DMS53 (cell line): Measurements from ENCODE around the gene PSMD9.
"Not testable (repeated sequence)": the region's sequence is repeated elsewhere in the genome, so short reads cannot be mapped to it uniquely, and the experiment has no call there.

Source experiments
- DNase-seq: peaks from one replicate; lab custom pipeline; 2025; lab: John Stamatoyannopoulos, UW

PSMD9 gene, protein sequence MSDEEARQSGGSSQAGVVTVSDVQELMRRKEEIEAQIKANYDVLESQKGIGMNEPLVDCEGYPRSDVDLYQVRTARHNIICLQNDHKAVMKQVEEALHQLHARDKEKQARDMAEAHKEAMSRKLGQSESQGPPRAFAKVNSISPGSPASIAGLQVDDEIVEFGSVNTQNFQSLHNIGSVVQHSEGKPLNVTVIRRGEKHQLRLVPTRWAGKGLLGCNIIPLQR

DNA sequence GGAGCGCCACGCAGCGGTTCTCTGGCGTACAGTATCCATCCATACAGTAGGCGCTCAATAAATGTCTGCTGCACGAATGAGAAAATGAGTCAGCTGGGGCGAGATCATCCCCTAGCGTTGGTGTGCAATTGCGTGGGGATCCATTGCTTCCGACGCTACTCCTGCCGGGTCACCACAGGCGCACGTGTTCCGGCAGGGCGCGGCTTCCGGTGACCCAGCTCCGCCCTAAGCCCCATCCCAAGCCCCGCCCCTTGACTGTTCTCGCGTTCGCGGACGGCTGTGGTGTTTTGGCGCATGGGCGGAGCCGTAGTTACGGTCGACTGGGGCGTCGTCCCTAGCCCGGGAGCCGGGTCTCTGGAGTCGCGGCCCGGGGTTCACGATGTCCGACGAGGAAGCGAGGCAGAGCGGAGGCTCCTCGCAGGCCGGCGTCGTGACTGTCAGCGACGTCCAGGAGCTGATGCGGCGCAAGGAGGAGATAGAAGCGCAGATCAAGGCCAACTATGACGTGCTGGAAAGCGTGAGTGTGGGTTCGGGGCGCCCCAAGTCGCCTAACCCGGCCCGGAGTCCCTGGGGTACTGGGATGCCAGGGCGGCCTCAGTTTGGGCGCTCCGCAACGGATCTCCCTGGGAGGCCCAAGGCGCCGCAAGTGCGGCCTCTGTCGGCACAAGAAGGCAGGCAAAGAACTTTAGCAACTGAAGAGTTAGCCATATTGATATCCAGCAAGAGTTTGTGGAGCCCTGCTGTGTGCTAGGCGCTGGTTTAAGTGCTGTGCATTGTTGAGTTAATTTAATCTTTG, at the start of gene PSMD9:
Gene PSMD9 (plus strand): TSS at position 313 of the 796 bp plus-strand sequence. CDS start 67 bp downstream, at position 380.
- peak; percentile 99 for DNase-seq

DNA sequence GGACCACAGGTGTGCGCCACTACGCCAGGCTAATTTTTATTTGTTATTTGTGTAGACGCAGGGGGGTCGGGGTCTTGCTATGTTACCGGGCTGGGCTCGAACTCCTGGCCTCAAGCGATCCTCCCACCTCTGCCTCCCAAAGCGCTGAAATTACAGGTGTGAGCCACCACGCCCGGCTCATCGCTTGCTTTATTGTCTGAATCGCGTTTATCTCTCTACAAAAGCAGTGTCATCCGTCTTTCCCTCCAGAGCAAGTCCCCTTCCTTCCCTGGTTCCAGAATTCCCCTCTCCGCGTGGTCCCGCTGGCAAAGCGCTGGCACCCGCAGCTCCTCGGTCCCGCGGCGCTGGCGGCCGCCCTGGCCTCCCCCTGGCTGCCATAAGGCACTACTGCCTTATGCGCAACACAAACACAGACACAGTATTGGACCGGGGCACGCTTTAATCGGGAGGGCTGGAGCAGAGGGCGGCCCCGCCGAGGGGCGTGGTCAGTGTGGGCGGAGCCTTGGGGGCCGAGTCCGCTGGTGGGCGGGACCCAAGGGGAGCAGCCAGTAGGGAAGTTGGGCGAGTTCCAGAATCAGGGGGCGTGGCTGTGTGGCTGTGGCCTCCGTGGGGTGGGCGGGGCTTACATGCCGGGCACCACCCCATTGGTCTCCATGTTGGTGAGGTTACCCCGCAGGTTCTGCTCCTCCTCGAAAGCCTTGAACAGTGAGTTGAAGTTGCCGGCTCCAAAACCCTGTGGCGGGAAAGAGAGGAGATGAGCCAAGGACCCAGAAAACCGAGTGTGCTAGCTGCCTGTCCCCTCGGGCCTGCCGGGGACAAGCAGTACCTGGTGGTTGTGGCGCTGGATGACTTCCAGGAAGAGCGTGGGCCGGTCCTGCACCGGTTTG, 49.2 kb upstream of the PSMD9 start:
- peak; percentile 99 for DNase-seq

DNA sequence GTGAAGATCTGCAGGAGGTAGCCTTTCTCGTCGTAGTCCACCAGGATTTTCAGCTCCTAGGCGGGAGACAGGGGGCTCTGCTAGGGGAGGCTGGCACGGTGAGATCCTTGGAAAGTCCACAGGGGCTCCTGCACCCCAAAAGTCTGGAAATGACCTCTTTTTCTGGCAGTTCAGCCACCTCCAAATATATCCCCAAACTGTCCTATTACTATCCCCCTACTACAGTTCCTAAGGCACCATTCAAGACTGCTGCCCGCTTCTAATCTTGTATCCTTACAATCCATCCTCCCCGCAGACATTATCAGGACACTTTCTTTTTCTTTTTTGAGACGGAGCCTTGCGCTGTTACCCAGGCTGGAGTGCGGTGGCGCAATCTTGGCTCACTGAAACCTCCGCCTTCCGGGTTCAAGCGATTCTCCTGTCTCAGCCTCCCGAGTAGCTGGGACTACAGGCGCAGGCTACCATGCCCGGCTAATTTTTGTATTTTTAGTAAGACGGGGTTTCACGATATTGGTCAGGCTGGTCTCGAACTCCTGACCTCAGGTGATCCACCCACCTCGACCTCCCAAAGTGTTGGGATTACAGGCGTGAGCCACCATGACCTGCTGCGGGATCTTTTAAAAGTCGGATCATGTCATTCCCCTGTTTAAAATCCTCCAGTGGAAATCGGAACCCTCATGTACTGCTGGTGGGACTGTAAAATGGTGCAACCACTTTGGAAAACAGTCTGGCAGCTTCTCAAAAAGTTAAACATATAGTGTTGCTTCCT, 48.4 kb upstream of the PSMD9 start:
- DNase-seq, result peak; percentile 53

DNA sequence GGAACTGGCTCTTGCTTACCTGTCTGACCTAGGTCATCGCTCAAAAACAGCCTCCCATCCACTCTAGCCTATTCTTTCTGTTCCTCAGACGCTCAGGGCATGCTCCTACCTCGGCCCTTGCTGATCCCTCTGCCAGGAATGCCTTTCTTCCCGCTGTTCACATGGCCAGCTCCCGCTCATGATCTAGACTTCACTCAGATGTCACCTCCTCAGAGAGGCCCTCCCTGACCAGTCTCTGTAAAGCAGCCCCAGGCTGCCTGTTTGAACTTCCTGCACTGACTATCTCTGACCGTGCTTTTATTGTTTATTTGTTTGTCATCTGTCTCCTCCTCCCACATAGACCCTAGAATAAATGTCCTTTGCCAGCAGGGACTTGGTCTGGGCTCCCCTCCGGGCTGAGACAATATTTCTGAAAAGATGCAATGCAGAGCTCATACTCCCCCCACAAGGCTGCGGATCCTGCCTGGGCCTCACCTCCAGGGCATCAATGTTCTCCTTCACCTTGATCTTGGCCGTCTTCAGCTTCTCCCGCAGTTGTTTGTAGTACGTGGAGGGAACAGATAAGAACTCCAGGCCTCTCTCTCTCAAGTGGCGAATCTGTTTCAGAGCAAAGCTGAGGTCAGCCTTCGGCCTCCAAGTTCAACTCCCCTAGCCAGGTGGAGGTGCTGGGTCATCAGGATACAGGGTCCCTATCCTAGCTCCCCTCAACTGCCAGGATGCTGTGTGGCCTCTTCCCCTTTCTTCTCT, 45.2 kb upstream of the PSMD9 start:
- DNase-seq, result no peak

DNA sequence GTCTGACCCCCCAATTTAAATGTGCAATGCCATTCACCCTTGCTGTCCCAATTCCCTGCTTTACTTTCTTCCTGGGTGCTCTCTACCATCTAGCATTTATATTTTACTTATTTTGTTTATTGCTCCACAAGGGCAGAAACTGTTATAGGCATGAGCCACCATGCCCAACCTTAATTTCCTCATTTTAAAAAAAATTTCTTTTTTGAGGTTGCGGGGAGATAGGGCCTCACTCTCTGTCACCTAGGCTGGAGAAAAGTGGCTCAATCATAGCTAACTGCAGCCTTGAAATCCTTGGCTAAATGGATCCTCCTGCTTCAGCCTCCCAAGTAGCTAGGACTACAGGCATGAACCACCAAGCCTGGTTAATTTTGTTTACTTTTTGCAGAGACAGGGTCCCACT, 42.9 kb upstream of the PSMD9 start:
- DNase-seq, result no peak

DNA sequence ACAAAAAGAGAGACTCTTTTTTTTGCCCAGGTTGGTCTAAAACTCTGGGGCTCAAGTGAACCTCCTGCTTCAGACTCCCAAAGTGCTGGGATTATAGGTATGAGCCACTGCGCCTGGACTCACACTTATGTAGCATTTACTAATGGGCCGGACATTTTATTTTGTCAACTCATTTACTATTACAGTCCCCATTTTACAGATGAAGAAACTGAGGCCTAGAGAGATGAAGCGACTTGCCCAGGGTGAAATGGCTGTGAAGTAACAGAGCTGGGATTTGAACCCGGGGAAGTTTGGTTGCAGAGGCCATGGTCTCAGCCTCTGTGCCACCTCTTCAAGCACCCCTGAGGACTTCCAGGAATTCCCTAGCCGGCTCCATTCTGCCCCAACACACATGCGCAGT, 39.4 kb upstream of the PSMD9 start:
- no peak for DNase-seq

DNA sequence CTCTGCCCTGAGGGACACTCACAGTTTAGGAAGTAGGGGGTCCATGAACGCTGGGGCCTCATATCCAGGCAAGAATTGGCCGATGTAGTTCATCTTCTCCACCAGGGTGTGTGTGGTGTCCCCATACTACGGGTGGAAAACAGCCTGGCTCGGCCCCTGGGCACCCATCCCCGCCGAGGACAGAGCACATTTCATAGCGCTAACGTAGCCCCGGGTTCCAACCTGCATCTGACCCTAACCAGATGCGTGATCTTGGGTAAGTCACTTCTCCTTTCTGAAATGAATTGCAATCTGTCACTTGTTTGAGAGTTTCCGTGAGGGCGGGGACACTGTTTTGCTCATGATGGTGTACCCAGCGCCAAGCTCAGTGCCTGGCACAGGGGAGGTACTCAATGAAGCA, 38.9 kb upstream of the PSMD9 start:
- no peak for DNase-seq

DNA sequence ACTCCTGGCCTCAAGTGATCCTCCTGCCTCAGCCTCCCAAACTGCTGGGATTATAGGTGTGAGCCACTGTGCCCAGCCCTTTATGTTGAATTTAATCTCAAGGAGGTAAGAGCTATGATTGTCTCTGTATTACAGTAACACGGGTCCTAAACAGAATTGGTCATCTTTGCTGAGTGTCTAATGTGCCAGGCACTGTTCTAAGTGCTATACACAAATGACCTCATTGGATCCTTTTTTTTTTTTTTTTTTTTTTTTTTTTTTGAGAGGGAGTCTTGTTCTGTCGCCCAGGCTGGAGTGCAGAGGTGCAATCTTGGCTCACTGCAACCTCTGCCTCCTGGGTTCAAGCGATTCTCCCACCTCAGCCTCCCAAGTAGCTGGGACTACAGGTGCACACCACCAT, 36.2 kb upstream of the PSMD9 start:
- peak; percentile 26 for DNase-seq

DNA sequence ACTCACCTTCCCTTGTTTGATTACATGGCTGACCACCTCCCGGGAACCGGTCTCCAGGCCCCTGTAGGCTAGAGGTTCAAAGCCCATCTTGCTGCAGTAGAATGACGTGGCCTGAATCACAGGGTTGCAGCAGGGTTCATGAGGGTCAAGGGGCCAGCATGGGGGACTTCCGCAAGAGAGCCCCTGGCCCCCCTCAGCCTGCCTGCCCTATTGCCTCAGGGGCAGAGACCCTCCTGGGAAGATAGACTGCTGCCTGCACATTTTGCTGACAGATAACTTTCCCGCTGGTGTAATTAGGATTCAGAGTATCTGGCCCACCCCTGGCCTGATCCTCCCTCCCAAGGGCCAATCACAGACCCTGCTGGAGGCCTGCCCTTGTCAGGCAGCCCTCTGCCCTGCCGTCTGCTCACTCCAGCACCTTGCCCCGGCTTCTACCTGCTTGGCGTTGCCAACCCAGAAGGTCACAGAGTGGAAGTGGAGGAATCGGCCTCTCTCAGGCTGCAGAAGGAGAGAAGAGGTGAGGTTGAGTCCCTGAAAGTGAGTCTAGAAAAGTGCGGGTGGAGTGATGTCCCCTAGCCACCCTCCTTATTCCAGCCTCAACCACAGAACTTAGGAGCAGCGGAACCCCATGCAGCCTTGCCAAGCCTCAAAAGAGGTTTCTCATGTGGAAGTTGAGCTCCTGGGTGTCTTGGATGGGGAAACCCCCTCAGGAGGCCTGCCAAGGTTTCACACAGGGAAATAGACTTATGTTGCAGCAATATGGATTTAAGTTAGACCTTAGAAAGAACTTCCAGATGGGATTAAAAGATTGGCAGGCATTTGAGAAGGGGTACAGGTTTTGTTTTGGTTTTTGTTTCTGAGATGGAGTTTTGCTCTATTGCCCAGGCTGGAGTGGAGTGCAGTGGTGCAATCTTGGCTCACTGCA, 31.0 kb upstream of the PSMD9 start:
- DNase-seq, result no peak

DNA sequence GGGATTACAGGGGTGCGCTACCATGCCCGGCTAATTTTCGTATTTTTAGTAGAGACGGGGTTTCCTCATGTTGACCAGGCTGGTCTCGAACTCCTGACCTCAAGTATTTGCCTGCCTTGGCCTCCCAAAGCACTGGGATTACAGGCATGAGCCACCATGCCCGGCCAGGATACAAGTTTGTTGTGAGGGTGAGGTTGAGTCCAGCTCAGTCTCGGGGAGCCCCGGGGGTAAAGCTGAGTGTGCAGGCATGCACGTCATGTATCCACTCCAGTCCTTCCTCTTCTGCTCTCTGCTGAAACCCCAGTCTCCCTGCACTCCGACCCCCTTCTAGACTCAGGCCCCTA, 30.3 kb upstream of the PSMD9 start:
- DNase-seq, result no peak

DNA sequence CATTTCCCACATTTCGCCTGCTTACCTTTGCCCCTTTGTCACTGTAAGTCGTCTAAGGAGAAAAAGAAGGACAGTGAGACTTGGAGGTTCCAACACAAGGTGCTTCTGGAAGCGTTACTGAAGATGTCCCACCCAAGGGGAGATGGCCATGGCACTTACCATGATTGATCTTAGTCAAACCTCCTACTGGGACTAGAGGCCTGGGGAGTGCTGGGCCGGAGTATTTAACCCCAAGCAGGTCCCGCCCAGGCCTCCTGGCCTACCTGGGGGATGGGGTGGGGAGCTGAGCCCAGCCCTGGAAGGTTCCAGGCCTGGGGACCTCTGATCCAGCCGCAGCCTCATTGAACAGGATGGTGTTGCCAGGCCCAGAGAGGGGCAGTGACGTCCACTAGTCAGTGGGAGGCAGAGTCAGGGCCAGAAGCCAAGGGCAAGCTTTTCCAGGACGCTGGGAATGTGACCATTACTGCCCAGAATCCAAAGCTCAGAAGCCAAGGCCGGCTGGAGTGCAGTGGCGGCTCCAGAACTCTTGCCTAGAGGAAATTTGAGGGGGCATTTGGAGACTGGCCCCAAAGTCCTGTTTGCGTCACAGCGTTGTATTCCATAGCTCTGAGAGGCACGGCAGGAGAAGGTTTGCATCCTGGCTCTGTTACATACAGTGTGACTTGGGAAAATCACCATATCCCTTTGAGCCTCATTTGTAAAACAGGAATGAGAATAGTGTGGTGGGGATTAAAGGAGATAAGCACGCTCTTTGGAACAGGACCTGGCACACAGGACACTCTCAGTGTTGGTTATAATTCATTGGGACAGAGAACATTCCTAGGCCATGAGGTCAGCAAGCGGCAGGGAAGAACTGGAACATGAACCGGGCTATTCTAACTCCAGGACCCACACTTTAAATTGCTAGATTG, 29.7 kb upstream of the PSMD9 start, which contains the start of gene HPD:
Gene HPD (minus strand): TSS at position 198 of the 911 bp plus-strand sequence. CDS start 36 bp downstream, at position 162.
- no peak for DNase-seq

DNA sequence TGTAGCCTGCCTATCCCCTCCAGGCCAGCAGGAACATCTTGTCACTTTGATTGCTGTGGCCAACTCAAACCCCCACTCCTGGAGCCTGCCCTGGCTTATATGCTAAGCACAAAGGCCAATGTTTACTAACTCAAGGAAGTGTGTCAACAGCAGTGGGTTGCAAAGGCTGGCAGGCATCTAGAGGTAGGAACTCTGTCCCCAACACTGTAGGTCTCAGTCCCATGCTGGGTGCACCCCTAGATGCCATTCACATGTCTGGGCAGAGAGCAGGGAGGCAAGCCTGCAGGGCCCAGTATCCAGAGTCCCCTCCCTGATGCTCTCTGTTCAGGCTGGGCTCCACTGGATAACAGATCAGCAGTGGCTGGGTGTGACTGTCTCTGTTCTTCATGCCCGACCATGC, 28.3 kb upstream of the PSMD9 start:
- DNase-seq, result peak; percentile 58

DNA sequence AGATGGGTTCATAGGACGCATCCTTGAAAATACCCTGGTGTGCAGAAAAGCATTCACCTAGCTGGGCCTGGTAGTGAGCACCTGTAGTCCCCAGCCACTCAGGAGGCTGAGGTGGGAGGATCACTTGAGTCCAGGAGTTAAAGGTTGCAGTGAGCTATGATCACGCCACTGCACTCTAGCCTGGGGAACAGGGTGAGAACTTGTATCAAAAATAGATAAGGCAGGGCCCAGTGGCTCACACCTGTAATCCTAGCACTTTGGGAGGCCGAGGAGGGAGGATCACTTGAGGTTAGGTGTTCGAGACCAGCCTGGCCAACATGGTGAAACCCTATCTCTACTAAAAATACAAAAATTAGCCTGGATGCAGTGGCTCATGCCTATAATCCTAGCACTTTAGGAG, 27.9 kb upstream of the PSMD9 start:
- not testable (repeated sequence) for DNase-seq

DNA sequence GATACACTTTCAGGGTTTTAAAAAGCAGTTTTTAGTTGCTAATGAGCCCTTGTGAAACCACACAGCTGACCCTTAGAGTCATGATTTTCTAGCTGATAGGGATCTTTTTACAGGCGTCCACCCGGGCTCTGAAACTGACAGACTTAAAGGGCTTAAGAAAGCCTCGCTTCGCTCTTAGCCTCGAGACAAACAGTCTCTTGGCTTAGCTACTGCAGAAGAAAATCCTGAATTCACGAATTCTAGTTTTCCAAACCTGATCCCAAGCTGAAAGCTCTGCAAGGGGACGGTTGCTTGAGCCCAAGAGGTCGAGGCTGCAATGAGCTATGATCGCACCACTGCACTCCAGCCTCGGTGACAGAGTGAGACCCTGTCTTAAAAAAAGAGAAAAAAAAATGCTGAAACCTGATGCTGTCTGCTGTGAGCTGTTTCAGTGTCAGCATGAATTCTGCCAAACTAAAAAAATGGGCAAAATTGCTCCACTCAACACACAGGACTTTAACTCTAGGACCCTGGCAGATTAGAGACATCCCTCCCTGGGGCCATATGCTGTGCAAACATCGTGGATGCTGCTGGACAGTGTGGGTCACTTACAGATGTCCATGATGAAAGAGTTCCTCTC, 26.8 kb upstream of the PSMD9 start:
- DNase-seq, result no peak

DNA sequence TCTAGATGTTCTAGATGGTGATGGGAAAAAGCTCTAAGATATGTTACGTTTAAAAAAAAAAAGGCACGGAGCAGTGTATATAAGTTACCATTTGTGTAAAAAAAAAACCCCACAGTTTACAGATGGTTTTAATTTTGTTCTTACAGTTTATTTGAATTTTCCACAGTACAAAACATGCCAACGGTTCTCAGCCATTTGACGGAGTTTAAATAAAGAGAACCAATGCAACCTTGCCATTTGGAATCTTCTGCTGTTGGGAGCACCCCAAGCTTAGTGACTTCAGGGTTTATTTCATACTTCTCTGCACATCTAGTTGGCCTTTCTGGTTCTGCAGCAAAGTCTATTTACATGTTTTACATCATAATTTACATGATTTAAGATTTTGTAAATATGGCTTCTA, 22.3 kb upstream of the PSMD9 start:
- no peak for DNase-seq

DNA sequence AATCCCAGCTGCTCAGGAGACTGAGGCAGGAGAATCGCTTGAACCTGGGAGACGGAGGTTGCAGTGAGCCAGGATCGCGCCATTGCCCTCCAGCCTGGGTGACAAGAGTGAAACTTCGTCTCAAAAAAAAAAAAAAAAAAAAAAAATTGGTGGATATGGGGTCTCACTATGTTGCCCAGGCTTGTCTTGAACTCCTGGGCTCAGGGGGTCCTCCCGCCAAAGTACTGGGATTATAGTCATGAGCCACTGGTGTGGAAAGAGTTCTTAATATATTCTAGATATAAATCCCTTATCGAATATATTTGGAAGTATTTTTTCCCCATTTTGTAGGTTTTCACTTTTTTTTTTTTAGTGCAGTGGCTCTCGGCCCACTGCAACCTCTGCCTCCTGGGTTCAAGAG, 19.4 kb upstream of the PSMD9 start:
- not testable (repeated sequence) for DNase-seq

DNA sequence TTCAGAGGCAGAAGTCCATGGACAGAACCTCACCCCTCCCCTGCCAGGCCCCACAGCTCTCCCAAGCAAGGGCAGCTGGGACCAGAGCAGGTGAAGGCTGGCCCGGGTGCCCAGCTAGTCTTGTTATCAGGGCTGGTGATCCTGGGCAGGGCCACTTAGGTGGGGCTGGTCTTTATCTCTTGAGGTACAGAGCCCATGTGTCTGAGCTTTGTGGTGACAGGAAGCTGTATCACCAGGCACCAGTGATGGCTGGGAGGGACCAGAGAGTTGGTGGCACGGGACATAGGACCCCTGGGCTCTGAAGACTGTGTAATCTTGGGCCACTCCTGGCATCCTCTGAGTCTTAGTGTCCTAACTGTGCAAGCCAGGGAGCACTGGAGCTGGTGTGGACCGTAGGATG, 17.1 kb upstream of the PSMD9 start:
- no peak for DNase-seq

DNA sequence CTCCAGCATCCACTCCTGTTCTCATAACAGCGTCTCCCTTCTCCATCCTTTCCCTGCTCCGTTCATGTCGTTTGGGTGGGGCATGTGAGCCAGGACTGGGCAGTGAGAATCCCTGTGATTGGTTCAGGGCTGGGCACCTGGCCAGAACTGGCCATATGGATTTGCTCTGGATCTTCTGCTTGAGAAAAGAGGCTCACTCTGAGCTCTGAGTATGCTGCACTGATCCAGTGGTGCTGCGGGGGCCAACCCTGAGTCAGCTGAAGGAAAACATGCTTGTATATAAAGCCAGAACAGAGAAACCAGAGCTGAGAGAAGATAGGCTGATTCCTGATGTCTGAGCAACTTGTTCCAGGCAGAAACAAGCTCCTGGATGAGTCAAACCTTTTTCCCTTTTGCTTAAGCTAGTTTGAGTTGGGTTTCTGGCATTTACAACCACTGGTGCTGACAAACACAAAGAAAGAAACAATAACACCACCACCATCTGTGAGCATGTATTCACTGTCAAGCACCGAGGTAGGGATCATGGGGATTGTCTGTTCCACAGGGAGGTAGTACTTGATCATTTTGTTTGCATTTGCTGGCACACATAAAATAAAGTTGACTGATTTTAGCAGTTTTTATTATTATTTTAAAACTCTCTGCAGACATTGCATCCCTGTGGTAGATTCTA, 15.9 kb upstream of the PSMD9 start:
- peak; percentile 20 for DNase-seq
